WTC11 (cell line): ENCODE results near the gene GLYATL1B.

Experiments used
- KAT7 ChIP-seq: sonication (generic); formaldehyde crosslinking; IDR thresholded peaks from 2 replicates; pipeline ENCODE4 v1.8.1; 2023; ENCODE audit warnings: missing genetic modification reagents, mild to moderate bottlenecking, borderline replicate concordance
- OVOL2 ChIP-seq: fragments of 250-450 bp; sonication (Bioruptor Pico); IDR thresholded peaks from 2 replicates; pipeline ENCODE4 v1.9.0; 2021; ENCODE audit warnings: mild to moderate bottlenecking, borderline replicate concordance
- SMAD3 ChIP-seq: sonication (generic); formaldehyde crosslinking; IDR thresholded peaks from 2 replicates; pipeline ENCODE4 v1.8.0; 2022; ENCODE audit warnings: missing genetic modification reagents, mild to moderate bottlenecking, borderline replicate concordance
- SMAD4 ChIP-seq: sonication (generic); formaldehyde crosslinking; IDR thresholded peaks from 2 replicates; pipeline ENCODE4 v1.8.0; 2022; ENCODE audit warnings: mild to moderate bottlenecking, missing genetic modification reagents
- TF ChIP-seq, protein P1 (sequence below): sonication (generic); formaldehyde crosslinking; IDR thresholded peaks from 2 replicates; pipeline ENCODE4 v1.8.1; 2023; ENCODE audit warnings: mild to moderate bottlenecking, missing genetic modification reagents, moderate library complexity
- TF ChIP-seq, protein P2 (sequence below): fragments of 200-600 bp; IDR thresholded peaks from 2 replicates; pipeline ENCODE4 v1.8.0; 2022; ENCODE audit warnings: antibody characterized with exemption
- TF ChIP-seq, protein P3 (sequence below): fragments of 250-450 bp; sonication (Bioruptor Pico); IDR thresholded peaks from 2 replicates; pipeline ENCODE4 v1.9.0; 2021; ENCODE audit warnings: mild to moderate bottlenecking
- TF ChIP-seq, protein P4 (sequence below): sonication (generic); formaldehyde crosslinking; IDR thresholded peaks from 2 replicates; pipeline ENCODE4 v1.8.0; 2022; ENCODE audit warnings: mild to moderate bottlenecking, missing genetic modification reagents

DNA sequence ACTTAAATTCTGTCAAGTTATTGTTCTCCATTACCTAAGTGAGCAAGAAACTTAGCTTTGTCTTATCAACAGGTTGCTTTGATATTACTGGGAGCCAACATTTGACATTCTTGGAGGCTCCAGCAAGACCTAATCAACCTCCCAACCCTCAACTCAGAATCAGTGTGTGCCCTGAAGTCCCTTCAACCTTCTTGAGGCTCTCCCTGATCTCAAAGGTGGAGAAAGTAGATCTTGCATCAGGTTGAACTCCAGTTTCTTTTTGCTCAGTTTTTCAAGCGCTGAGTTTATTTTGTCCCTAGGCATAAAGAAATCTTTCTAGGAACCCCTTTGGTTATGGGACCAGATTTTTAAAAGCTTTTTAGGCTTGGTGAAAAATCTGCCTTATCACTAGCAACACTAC, 58.0 kb downstream of the GLYATL1B start:
- TF ChIP-seq KAT7 (CRISPR knock-in tag): no peak
- TF ChIP-seq, protein P1, sequence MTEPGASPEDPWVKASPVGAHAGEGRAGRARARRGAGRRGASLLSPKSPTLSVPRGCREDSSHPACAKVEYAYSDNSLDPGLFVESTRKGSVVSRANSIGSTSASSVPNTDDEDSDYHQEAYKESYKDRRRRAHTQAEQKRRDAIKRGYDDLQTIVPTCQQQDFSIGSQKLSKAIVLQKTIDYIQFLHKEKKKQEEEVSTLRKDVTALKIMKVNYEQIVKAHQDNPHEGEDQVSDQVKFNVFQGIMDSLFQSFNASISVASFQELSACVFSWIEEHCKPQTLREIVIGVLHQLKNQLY: no peak
- TF ChIP-seq, protein P2, sequence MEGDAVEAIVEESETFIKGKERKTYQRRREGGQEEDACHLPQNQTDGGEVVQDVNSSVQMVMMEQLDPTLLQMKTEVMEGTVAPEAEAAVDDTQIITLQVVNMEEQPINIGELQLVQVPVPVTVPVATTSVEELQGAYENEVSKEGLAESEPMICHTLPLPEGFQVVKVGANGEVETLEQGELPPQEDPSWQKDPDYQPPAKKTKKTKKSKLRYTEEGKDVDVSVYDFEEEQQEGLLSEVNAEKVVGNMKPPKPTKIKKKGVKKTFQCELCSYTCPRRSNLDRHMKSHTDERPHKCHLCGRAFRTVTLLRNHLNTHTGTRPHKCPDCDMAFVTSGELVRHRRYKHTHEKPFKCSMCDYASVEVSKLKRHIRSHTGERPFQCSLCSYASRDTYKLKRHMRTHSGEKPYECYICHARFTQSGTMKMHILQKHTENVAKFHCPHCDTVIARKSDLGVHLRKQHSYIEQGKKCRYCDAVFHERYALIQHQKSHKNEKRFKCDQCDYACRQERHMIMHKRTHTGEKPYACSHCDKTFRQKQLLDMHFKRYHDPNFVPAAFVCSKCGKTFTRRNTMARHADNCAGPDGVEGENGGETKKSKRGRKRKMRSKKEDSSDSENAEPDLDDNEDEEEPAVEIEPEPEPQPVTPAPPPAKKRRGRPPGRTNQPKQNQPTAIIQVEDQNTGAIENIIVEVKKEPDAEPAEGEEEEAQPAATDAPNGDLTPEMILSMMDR: no peak
- TF ChIP-seq SMAD3 (CRISPR knock-in tag): no peak
- TF ChIP-seq SMAD4 (CRISPR knock-in tag): no peak
- TF ChIP-seq, protein P3, sequence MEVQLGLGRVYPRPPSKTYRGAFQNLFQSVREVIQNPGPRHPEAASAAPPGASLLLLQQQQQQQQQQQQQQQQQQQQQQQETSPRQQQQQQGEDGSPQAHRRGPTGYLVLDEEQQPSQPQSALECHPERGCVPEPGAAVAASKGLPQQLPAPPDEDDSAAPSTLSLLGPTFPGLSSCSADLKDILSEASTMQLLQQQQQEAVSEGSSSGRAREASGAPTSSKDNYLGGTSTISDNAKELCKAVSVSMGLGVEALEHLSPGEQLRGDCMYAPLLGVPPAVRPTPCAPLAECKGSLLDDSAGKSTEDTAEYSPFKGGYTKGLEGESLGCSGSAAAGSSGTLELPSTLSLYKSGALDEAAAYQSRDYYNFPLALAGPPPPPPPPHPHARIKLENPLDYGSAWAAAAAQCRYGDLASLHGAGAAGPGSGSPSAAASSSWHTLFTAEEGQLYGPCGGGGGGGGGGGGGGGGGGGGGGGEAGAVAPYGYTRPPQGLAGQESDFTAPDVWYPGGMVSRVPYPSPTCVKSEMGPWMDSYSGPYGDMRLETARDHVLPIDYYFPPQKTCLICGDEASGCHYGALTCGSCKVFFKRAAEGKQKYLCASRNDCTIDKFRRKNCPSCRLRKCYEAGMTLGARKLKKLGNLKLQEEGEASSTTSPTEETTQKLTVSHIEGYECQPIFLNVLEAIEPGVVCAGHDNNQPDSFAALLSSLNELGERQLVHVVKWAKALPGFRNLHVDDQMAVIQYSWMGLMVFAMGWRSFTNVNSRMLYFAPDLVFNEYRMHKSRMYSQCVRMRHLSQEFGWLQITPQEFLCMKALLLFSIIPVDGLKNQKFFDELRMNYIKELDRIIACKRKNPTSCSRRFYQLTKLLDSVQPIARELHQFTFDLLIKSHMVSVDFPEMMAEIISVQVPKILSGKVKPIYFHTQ (CRISPR knock-in tag): no peak
- no peak for TF ChIP-seq OVOL2 (CRISPR knock-in tag)
- TF ChIP-seq, protein P4, sequence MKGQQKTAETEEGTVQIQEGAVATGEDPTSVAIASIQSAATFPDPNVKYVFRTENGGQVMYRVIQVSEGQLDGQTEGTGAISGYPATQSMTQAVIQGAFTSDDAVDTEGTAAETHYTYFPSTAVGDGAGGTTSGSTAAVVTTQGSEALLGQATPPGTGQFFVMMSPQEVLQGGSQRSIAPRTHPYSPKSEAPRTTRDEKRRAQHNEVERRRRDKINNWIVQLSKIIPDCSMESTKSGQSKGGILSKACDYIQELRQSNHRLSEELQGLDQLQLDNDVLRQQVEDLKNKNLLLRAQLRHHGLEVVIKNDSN: no peak
